H1 (cell line): Measurements from ENCODE around the gene FAM240A.

Experiments used
- EP300 ChIP-seq, 2 experiments: IDR thresholded peaks; 1 replicate in 1 of 2; 2 replicates in 1 of 2; pipeline ENCODE4 v1.6.1; 2011 to 2012; ENCODE audit warnings: low read depth in 2 of 2, low read length in 2 of 2, mild to moderate bottlenecking in 2 of 2, borderline replicate concordance in 1 of 2, inconsistent platforms in 1 of 2, moderate library complexity in 1 of 2
- JUND ChIP-seq: IDR thresholded peaks from 2 replicates; pipeline ENCODE4 v1.6.1; 2011; ENCODE audit warnings: mild to moderate bottlenecking, improper control_type of control experiment, low read length
- SUZ12 ChIP-seq: fragments of 200-600 bp; sonication (generic); IDR thresholded peaks from 2 replicates; pipeline ENCODE4 v1.6.1; 2012; ENCODE audit warnings: mild to moderate bottlenecking, inconsistent platforms, low read length, moderate library complexity, mixed read lengths
- TF ChIP-seq, protein P1 (sequence below), 3 experiments: IDR thresholded peaks; 1 replicate in 2 of 3; 2 replicates in 1 of 3; pipeline versions ENCODE4 v1.5.1 to v1.6.1; 2011; ENCODE audit warnings: low read length in 3 of 3, mild to moderate bottlenecking in 3 of 3, inconsistent platforms in 2 of 3, low read depth in 1 of 3, moderate library complexity in 1 of 3; ENCODE audit not compliant: insufficient read depth in 1 of 3; ENCODE audit errors: control extremely low read depth in 1 of 3

GRCh38 chr3:46664188-46664970 is 52.1 kb downstream of the FAM240A start:
- TF ChIP-seq, protein P1, sequence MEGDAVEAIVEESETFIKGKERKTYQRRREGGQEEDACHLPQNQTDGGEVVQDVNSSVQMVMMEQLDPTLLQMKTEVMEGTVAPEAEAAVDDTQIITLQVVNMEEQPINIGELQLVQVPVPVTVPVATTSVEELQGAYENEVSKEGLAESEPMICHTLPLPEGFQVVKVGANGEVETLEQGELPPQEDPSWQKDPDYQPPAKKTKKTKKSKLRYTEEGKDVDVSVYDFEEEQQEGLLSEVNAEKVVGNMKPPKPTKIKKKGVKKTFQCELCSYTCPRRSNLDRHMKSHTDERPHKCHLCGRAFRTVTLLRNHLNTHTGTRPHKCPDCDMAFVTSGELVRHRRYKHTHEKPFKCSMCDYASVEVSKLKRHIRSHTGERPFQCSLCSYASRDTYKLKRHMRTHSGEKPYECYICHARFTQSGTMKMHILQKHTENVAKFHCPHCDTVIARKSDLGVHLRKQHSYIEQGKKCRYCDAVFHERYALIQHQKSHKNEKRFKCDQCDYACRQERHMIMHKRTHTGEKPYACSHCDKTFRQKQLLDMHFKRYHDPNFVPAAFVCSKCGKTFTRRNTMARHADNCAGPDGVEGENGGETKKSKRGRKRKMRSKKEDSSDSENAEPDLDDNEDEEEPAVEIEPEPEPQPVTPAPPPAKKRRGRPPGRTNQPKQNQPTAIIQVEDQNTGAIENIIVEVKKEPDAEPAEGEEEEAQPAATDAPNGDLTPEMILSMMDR (IDR thresholded peaks at IDR 0.05; ENCODE audit: control extremely low read depth in 1 of 3, insufficient read depth in 1 of 3, low read depth in 1 of 3, low read length in 3 of 3): no peak
- no peak for TF ChIP-seq SUZ12
- no peak for TF ChIP-seq EP300 (IDR thresholded peaks at IDR 0.05; ENCODE audit: borderline replicate concordance in 1 of 2, low read depth in 2 of 2, low read length in 2 of 2)
- TF ChIP-seq JUND: no peak
